Transverse colon (tissue), 3 donors: ENCODE data around the gene IFI27L1.

ENCODE experiments used
- CTCF ChIP-seq, 5 experiments: fragments of 200-600 bp in 3 of 5; fragments of 450-650 bp in 2 of 5; sonication (generic) in 3 of 5; IDR thresholded peaks; 1 replicate in 2 of 5; 2 replicates in 3 of 5; pipeline ENCODE4 v1.5.1; 2016 to 2017; ENCODE audit warnings: antibody characterized with exemption in 5 of 5, inconsistent platforms in 3 of 5, mild to moderate bottlenecking in 2 of 5, moderate library complexity in 1 of 5
- POLR2A ChIP-seq: fragments of 450-650 bp; IDR thresholded peaks from one replicate; pipeline ENCODE4 v1.6.1; 2016; ENCODE audit warnings: antibody characterized with exemption, mild to moderate bottlenecking, moderate library complexity

- TF ChIP-seq POLR2A (no peak), CTCF (IDR thresholded peaks at IDR 0.05) (no peak)
These were observed 22.5 kb downstream of the IFI27L1 start for GRCh38 chr14:94103554-94104150.
